Measurements from ENCODE around the gene DIPK1A. TPM values are rescaled to one million over a fixed set of nuclear protein-coding genes. Genes with fewer than 3 reads are reported as not detected.

DIPK1A gene
- total and polyA plus RNA-seq, 2 donors (not counting 1 experiment from before 2014, with no cell fraction given) = 19.7 to 85.7 TPM

DNA sequence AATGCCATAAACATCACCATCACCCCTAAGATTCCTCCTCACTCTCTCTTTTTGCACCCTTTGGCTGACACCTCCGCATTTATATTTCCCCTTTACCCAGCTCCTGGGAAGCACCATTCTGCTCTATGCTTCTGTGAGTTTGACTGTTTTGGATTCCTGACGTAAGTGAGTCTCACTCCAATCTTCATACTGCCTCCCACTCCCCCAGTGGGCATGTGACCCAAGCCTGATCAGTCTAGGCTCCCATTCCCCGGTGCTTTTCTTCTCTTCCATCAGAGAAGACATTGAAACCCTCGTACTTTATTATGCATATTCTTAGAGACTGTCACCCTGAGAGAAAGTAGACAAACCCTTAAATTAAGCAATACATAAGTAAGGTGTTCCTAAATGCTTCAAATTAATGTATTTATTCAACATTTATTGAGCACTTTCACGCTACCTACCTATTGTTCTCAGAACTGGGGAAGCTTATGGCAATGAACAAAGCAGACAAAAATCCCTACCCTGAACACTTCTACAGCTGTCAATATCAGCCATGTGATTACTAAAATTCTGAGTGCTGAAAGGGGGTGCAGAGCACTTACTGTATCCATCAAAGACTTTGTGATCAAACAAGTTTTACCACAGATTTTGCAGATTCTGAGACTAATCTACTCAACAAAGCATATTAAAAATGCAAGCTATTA, 43.4 kb upstream of the DIPK1A start:
- Histone ChIP-seq H3K36me3 (ENCODE audit: control insufficient read depth, insufficient read depth, low read length) (no peaks in the 10 kb centered on the region), H3K4me1 (ENCODE audit: control insufficient read depth, extremely low read depth, insufficient read depth, low read length) (no peaks in the 10 kb centered on the region), H3K9me3 (ENCODE audit: control insufficient read depth, insufficient read depth, low read depth, low read length) (no peaks in the 10 kb centered on the region), H3K4me3 (replicated peaks in 1 of 4; ENCODE audit: control extremely low read depth in 1 of 4, insufficient read depth in 1 of 4, low read depth in 3 of 4, low read length in 4 of 4) (no peak overlapping the region), H3K79me2 (ENCODE audit: control insufficient read depth, insufficient read depth, low read length) (no peaks in the 10 kb centered on the region), H4K20me1 (ENCODE audit: control insufficient read depth, extremely low read depth, insufficient read depth, low read length) (peaks cover 3% of the 10 kb centered on the region), H3K9ac (ENCODE audit: insufficient read depth, low read length) (no peak overlapping the region), H3K27ac (ENCODE audit: insufficient read depth, low read length) (no peak overlapping the region), H2AFZ (ENCODE audit: low read length) (no peak overlapping the region), H3K27me3 (ENCODE audit: control insufficient read depth, insufficient read depth, low read length) (peaks cover 18% of the 10 kb centered on the region), H3K4me2 (ENCODE audit: extremely low read depth, insufficient read depth, low read length) (no peak overlapping the region)
- DNase-seq (ENCODE audit: low read depth in 2 of 2) = no peak
- TF ChIP-seq, protein P1, sequence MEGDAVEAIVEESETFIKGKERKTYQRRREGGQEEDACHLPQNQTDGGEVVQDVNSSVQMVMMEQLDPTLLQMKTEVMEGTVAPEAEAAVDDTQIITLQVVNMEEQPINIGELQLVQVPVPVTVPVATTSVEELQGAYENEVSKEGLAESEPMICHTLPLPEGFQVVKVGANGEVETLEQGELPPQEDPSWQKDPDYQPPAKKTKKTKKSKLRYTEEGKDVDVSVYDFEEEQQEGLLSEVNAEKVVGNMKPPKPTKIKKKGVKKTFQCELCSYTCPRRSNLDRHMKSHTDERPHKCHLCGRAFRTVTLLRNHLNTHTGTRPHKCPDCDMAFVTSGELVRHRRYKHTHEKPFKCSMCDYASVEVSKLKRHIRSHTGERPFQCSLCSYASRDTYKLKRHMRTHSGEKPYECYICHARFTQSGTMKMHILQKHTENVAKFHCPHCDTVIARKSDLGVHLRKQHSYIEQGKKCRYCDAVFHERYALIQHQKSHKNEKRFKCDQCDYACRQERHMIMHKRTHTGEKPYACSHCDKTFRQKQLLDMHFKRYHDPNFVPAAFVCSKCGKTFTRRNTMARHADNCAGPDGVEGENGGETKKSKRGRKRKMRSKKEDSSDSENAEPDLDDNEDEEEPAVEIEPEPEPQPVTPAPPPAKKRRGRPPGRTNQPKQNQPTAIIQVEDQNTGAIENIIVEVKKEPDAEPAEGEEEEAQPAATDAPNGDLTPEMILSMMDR (conservative IDR thresholded peaks at IDR 0.05 in 1 of 2, IDR thresholded peaks at IDR 0.05 in 1 of 2; ENCODE audit: low read depth in 1 of 2, low read length in 2 of 2) = no peak
- no peak for TF ChIP-seq EZH2 (IDR thresholded peaks at IDR 0.05; ENCODE audit: low read length, missing control alignments)

DNA sequence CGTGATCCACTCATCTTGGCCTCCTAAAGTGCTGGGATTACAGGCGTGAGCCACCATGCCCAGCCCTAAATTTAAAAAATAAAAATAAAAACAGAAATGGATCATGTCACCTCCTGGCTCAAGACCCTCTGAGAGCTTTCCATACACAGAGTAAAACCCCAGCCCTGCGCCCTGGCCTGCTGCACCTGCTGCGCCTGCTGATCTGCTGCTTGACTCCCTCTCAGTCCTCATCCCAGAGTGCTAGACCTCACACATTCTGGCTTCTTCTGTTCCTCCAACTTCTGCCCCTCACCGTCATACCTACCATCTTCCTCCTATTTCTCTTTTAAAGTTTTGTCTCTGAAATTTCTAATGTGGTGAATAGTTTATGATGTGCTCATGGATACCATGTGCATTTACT, 42.7 kb upstream of the DIPK1A start:
- TF ChIP-seq EZH2 (IDR thresholded peaks at IDR 0.05; ENCODE audit: low read length, missing control alignments) = no peak
- TF ChIP-seq, protein P1 (conservative IDR thresholded peaks at IDR 0.05 in 1 of 2, IDR thresholded peaks at IDR 0.05 in 1 of 2; ENCODE audit: low read depth in 1 of 2, low read length in 2 of 2) = no peak
- peaks cover 18% of the 10 kb centered on the region for H3K27me3 ChIP-seq (ENCODE audit: control insufficient read depth, insufficient read depth, low read length)
- H3K79me2 ChIP-seq (ENCODE audit: control insufficient read depth, insufficient read depth, low read length) = no peaks in the 10 kb centered on the region
- H2AFZ ChIP-seq (ENCODE audit: low read length) = no peak overlapping the region
- no peak overlapping the region for H3K4me3 ChIP-seq (replicated peaks in 1 of 4; ENCODE audit: control extremely low read depth in 1 of 4, insufficient read depth in 1 of 4, low read depth in 3 of 4, low read length in 4 of 4)
- no peak overlapping the region for H3K9ac ChIP-seq (ENCODE audit: insufficient read depth, low read length)
- no peaks in the 10 kb centered on the region for H3K9me3 ChIP-seq (ENCODE audit: control insufficient read depth, insufficient read depth, low read depth, low read length)
- no peaks in the 10 kb centered on the region for H3K4me1 ChIP-seq (ENCODE audit: control insufficient read depth, extremely low read depth, insufficient read depth, low read length)
- no peak overlapping the region for H3K4me2 ChIP-seq (ENCODE audit: extremely low read depth, insufficient read depth, low read length)
- DNase-seq (ENCODE audit: low read depth in 2 of 2) = no peak
- no peaks in the 10 kb centered on the region for H3K36me3 ChIP-seq (ENCODE audit: control insufficient read depth, insufficient read depth, low read length)
- no peak overlapping the region for H3K27ac ChIP-seq (ENCODE audit: insufficient read depth, low read length)
- H4K20me1 ChIP-seq (ENCODE audit: control insufficient read depth, extremely low read depth, insufficient read depth, low read length) = peaks cover 3% of the 10 kb centered on the region

DNA sequence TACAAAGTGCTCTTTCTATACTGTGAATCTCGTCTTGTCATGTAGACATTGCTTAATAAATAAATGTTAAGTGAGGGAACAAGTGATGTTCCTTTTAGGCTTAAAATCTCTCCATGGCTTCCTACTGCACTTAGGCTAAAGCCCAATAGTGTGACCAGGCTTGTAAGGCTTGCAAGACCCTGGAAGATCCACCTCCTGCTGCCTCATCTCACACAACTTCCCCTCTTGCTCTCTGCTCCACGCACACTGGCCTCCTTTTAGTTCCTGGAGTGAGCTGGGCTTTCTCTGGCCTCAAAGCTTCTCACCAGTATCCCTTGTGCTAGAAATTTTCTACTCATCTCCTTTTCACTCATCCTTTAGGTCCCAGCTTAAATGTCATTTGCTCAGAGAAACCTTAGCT, 41.5 kb upstream of the DIPK1A start:
- Histone ChIP-seq H3K9me3 (ENCODE audit: control insufficient read depth, insufficient read depth, low read depth, low read length) (no peaks in the 10 kb centered on the region), H3K9ac (ENCODE audit: insufficient read depth, low read length) (no peak overlapping the region), H3K4me3 (replicated peaks in 1 of 4; ENCODE audit: control extremely low read depth in 1 of 4, insufficient read depth in 1 of 4, low read depth in 3 of 4, low read length in 4 of 4) (no peak overlapping the region), H3K36me3 (ENCODE audit: control insufficient read depth, insufficient read depth, low read length) (no peaks in the 10 kb centered on the region), H3K27ac (ENCODE audit: insufficient read depth, low read length) (no peak overlapping the region), H3K4me2 (ENCODE audit: extremely low read depth, insufficient read depth, low read length) (no peak overlapping the region), H3K4me1 (ENCODE audit: control insufficient read depth, extremely low read depth, insufficient read depth, low read length) (no peaks in the 10 kb centered on the region), H3K79me2 (ENCODE audit: control insufficient read depth, insufficient read depth, low read length) (no peaks in the 10 kb centered on the region), H3K27me3 (ENCODE audit: control insufficient read depth, insufficient read depth, low read length) (peaks cover 18% of the 10 kb centered on the region), H4K20me1 (ENCODE audit: control insufficient read depth, extremely low read depth, insufficient read depth, low read length) (peaks cover 3% of the 10 kb centered on the region), H2AFZ (ENCODE audit: low read length) (no peak overlapping the region)
- TF ChIP-seq, protein P1 (conservative IDR thresholded peaks at IDR 0.05 in 1 of 2, IDR thresholded peaks at IDR 0.05 in 1 of 2; ENCODE audit: low read depth in 1 of 2, low read length in 2 of 2) = no peak
- TF ChIP-seq EZH2 (IDR thresholded peaks at IDR 0.05; ENCODE audit: low read length, missing control alignments) = no peak
- no peak for DNase-seq (ENCODE audit: low read depth in 2 of 2)

Data from fibroblast of lung (primary cell).